Measurements from ENCODE around the gene PITPNC1.
"Not testable (repeated sequence)": the region's sequence is repeated elsewhere in the genome, so short reads cannot be mapped to it uniquely, and the experiment has no call there.

The PITPNC1 gene

GRCh38 chr17:67700725-67701119 lies 323.6 kb downstream of the PITPNC1 start:
- Histone ChIP-seq H3K79me2 (ENCODE audit: control insufficient read depth, insufficient read depth, low read length, unreplicated experiment) (no peaks in the 10 kb centered on the region), H3K36me3 (ENCODE audit: insufficient read depth, low read length) (no peaks in the 10 kb centered on the region), H3K27me3 (ENCODE audit: insufficient read depth, low read length) (0 out of 2 replicates have a peak, but pooled peaks cover 6% of the 10 kb centered on the region), H3K4me1 (ENCODE audit: control insufficient read depth, insufficient read depth, low read length, unreplicated experiment) (no peaks in the 10 kb centered on the region), H3K27ac (ENCODE audit: low read depth, low read length) (no peak overlapping the region), H2AFZ (ENCODE audit: low read length, unreplicated experiment) (no peak overlapping the region), H3K4me3 (ENCODE audit: low read depth, low read length) (no peak overlapping the region)

- not testable (repeated sequence) for H3K27ac ChIP-seq (ENCODE audit: low read depth, low read length); H3K79me2 ChIP-seq (ENCODE audit: control insufficient read depth, insufficient read depth, low read length, unreplicated experiment); H3K4me3 ChIP-seq (ENCODE audit: low read depth, low read length); H3K4me1 ChIP-seq (ENCODE audit: control insufficient read depth, insufficient read depth, low read length, unreplicated experiment); H3K36me3 ChIP-seq (ENCODE audit: insufficient read depth, low read length); H3K27me3 ChIP-seq (ENCODE audit: insufficient read depth, low read length); H2AFZ ChIP-seq (ENCODE audit: low read length, unreplicated experiment)
Observed at GRCh38 chr17:67702861-67703260, 325.8 kb downstream of the PITPNC1 start.

- Histone ChIP-seq H3K27ac (ENCODE audit: low read depth, low read length) (no peak overlapping the region), H3K79me2 (ENCODE audit: control insufficient read depth, insufficient read depth, low read length, unreplicated experiment) (no peaks in the 10 kb centered on the region), H3K27me3 (ENCODE audit: insufficient read depth, low read length) (no peaks in the 10 kb centered on the region), H3K4me1 (ENCODE audit: control insufficient read depth, insufficient read depth, low read length, unreplicated experiment) (no peaks in the 10 kb centered on the region), H2AFZ (ENCODE audit: low read length, unreplicated experiment) (no peak overlapping the region), H3K36me3 (ENCODE audit: insufficient read depth, low read length) (no peaks in the 10 kb centered on the region), H3K4me3 (ENCODE audit: low read depth, low read length) (no peak overlapping the region)
Observed at GRCh38 chr17:67707442-67707841, 330.4 kb downstream of the PITPNC1 start.

- Histone ChIP-seq H3K4me1 (ENCODE audit: control insufficient read depth, insufficient read depth, low read length, unreplicated experiment) (no peaks in the 10 kb centered on the region), H3K4me3 (ENCODE audit: low read depth, low read length) (no peak overlapping the region), H3K79me2 (ENCODE audit: control insufficient read depth, insufficient read depth, low read length, unreplicated experiment) (no peaks in the 10 kb centered on the region), H3K27ac (ENCODE audit: low read depth, low read length) (no peak overlapping the region), H2AFZ (ENCODE audit: low read length, unreplicated experiment) (no peak overlapping the region), H3K27me3 (ENCODE audit: insufficient read depth, low read length) (no peaks in the 10 kb centered on the region), H3K36me3 (ENCODE audit: insufficient read depth, low read length) (no peaks in the 10 kb centered on the region)
Observed at GRCh38 chr17:67708378-67708777, 331.3 kb downstream of the PITPNC1 start.

DNA sequence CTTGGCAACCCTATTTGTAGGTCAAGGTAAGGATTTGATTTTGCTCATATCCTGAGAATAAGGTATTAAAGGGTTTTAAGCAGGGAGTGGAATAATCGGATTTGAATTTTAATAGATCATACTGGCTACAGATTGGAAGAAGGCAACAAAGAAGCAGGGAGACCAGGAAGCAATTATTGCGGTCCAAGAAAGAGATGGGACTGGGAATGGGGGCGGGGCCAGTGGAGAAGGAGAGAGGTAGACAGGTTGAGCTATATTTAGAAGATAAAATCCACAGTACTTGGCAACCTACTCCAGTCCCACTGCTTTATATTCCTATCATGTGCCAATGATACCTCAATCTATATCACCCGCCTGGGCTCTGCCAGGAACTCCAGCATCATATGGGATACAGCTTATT lies 334.8 kb downstream of the PITPNC1 start:
- H3K4me3 ChIP-seq (ENCODE audit: low read depth, low read length): no peak overlapping the region
- no peaks in the 10 kb centered on the region for H3K79me2 ChIP-seq (ENCODE audit: control insufficient read depth, insufficient read depth, low read length, unreplicated experiment)
- H3K36me3 ChIP-seq (ENCODE audit: insufficient read depth, low read length): no peaks in the 10 kb centered on the region
- H3K4me1 ChIP-seq (ENCODE audit: control insufficient read depth, insufficient read depth, low read length, unreplicated experiment): no peaks in the 10 kb centered on the region
- no peak overlapping the region for H2AFZ ChIP-seq (ENCODE audit: low read length, unreplicated experiment)
- no peaks in the 10 kb centered on the region for H3K27me3 ChIP-seq (ENCODE audit: insufficient read depth, low read length)
- no peak overlapping the region for H3K27ac ChIP-seq (ENCODE audit: low read depth, low read length)

DNA sequence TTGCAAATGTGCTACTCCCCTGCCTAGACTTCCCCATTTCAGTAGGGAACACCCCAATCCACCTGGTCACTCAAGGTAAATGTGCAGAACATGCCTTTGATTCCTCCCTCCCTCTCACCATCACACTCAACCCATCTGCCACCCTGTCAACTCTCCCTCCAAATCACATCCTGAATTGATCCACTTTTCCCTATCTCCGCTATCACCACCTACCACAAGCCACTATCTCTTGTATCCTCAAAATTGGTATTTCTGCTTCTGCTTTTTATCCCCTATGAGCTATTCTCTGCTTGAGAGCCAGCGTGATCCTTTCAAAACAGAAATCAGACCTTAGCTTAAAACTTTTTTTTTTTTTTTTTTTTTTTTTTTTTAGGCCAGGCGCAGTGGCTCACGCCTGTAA lies 335.3 kb downstream of the PITPNC1 start:
- Histone ChIP-seq H3K36me3 (ENCODE audit: insufficient read depth, low read length) (no peaks in the 10 kb centered on the region), H3K4me3 (ENCODE audit: low read depth, low read length) (no peak overlapping the region), H3K27me3 (ENCODE audit: insufficient read depth, low read length) (no peaks in the 10 kb centered on the region)

GRCh38 chr17:67713169-67713568 lies 336.1 kb downstream of the PITPNC1 start:
- Histone ChIP-seq H3K4me3 (ENCODE audit: low read depth, low read length) (no peak overlapping the region), H3K27me3 (ENCODE audit: insufficient read depth, low read length) (no peaks in the 10 kb centered on the region), H3K4me1 (ENCODE audit: control insufficient read depth, insufficient read depth, low read length, unreplicated experiment) (no peaks in the 10 kb centered on the region), H3K27ac (ENCODE audit: low read depth, low read length) (no peak overlapping the region), H3K36me3 (ENCODE audit: insufficient read depth, low read length) (no peaks in the 10 kb centered on the region), H3K79me2 (ENCODE audit: control insufficient read depth, insufficient read depth, low read length, unreplicated experiment) (peaks cover 4% of the 10 kb centered on the region), H2AFZ (ENCODE audit: low read length, unreplicated experiment) (no peak overlapping the region)

More for the DNA sequence above, 335.3 kb downstream of the PITPNC1 start:
- Histone ChIP-seq H2AFZ (ENCODE audit: low read length, unreplicated experiment) (no peak overlapping the region), H3K79me2 (ENCODE audit: control insufficient read depth, insufficient read depth, low read length, unreplicated experiment) (no peaks in the 10 kb centered on the region), H3K27ac (ENCODE audit: low read depth, low read length) (no peak overlapping the region), H3K4me1 (ENCODE audit: control insufficient read depth, insufficient read depth, low read length, unreplicated experiment) (no peaks in the 10 kb centered on the region)

DNA sequence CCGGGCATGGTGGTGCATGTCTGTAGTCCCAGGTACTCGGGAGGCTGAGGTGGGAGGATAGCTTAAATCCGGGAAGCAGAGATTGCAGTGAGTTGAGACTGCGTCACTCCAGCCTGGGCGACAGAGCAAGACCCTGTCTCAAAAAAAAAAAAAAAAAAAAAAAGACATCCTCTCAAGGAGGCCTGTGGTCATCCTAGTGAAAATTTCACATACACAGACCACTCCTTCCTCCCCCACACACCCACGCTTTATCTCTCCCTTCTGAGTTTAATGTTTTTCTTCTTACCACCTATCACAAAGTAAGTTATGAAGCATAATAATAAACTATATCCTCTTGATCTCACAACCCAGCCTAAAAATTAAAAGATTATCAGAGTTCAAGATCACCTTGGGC lies 339.3 kb downstream of the PITPNC1 start:
- H3K27ac ChIP-seq (ENCODE audit: low read depth, low read length): no peak overlapping the region

GRCh38 chr17:67717192-67717623 lies 340.1 kb downstream of the PITPNC1 start:
- Histone ChIP-seq H3K4me1 (ENCODE audit: control insufficient read depth, insufficient read depth, low read length, unreplicated experiment) (peaks cover 3% of the 10 kb centered on the region), H3K27me3 (ENCODE audit: insufficient read depth, low read length) (no peaks in the 10 kb centered on the region), H3K4me3 (ENCODE audit: low read depth, low read length) (peak overlapping the region; percentile 96), H3K36me3 (ENCODE audit: insufficient read depth, low read length) (peaks cover 16% of the 10 kb centered on the region), H2AFZ (ENCODE audit: low read length, unreplicated experiment) (peak overlapping the region; percentile 43), H3K79me2 (ENCODE audit: control insufficient read depth, insufficient read depth, low read length, unreplicated experiment) (peaks cover 30% of the 10 kb centered on the region), H3K27ac (ENCODE audit: low read depth, low read length) (peak overlapping the region; percentile 44)

More for the DNA sequence above, 339.3 kb downstream of the PITPNC1 start:
- no peaks in the 10 kb centered on the region for H3K27me3 ChIP-seq (ENCODE audit: insufficient read depth, low read length)
- H3K36me3 ChIP-seq (ENCODE audit: insufficient read depth, low read length): peaks cover 8% of the 10 kb centered on the region
- peaks cover 3% of the 10 kb centered on the region for H3K4me1 ChIP-seq (ENCODE audit: control insufficient read depth, insufficient read depth, low read length, unreplicated experiment)
- peaks cover 28% of the 10 kb centered on the region for H3K79me2 ChIP-seq (ENCODE audit: control insufficient read depth, insufficient read depth, low read length, unreplicated experiment)
- H3K4me3 ChIP-seq (ENCODE audit: low read depth, low read length): peak overlapping the region; percentile 96; the same call in 1 of the 2 replicates
- no peak overlapping the region for H2AFZ ChIP-seq (ENCODE audit: low read length, unreplicated experiment)

GRCh38 chr17:67717624-67718324 lies 340.7 kb downstream of the PITPNC1 start, which contains the start of gene NOL11:
Gene NOL11 (plus strand): TSS chr17:67717936. CDS start chr17:67717948, 12 bp downstream.
- H3K27ac ChIP-seq (ENCODE audit: low read depth, low read length): peak within 1 kb of the TSS; percentile 78
- peaks cover 3% of the 10 kb centered on the region for H3K4me1 ChIP-seq (ENCODE audit: control insufficient read depth, insufficient read depth, low read length, unreplicated experiment)
- H3K27me3 ChIP-seq (ENCODE audit: insufficient read depth, low read length): no peaks in the 10 kb centered on the region
- peak within 1 kb of the TSS; percentile 95 for H2AFZ ChIP-seq (ENCODE audit: low read length, unreplicated experiment)
- peaks cover 21% of the 10 kb centered on the region for H3K36me3 ChIP-seq (ENCODE audit: insufficient read depth, low read length)
- peaks cover 31% of the 10 kb centered on the region for H3K79me2 ChIP-seq (ENCODE audit: control insufficient read depth, insufficient read depth, low read length, unreplicated experiment)
- H3K4me3 ChIP-seq (ENCODE audit: low read depth, low read length): peak within 1 kb of the TSS; percentile 96

DNA sequence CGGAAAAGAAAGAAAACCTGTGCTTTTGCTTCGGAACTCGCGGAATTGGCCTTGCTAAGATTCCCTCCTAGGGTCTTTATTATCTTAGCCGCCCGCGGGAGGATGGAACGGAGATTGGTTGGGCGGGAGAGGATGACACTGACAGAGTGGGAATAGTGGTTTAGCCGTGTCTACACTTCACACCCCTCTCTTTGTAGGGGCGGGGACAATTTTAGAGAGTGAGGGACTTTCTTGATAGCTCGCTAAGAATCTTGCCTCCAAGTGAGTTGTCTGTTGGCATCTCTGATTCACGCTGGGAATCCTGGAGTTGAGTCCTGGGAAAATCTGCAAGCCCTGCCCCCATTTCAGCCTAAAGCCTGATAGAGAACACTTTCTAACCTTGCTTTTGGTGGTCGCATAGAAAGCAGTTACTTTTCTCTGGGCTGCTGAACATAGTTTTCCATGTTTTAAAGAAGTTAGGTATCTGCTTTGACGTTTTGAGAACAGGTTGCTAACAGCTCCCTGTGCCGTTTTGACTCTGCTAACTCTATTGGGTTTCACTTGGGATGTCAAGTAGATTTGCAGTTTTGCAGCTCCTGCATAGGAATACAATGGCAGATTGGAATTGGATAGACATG lies 341.4 kb downstream of the PITPNC1 start:
- H2AFZ ChIP-seq (ENCODE audit: low read length, unreplicated experiment): peak overlapping the region; percentile 95
- peak overlapping the region; percentile 78 for H3K27ac ChIP-seq (ENCODE audit: low read depth, low read length)
- no peaks in the 10 kb centered on the region for H3K27me3 ChIP-seq (ENCODE audit: insufficient read depth, low read length)
- peak overlapping the region; percentile 96 for H3K4me3 ChIP-seq (ENCODE audit: low read depth, low read length)
- peaks cover 3% of the 10 kb centered on the region for H3K4me1 ChIP-seq (ENCODE audit: control insufficient read depth, insufficient read depth, low read length, unreplicated experiment)
- peaks cover 31% of the 10 kb centered on the region for H3K79me2 ChIP-seq (ENCODE audit: control insufficient read depth, insufficient read depth, low read length, unreplicated experiment)
- peaks cover 21% of the 10 kb centered on the region for H3K36me3 ChIP-seq (ENCODE audit: insufficient read depth, low read length)

Measured in ACC112 (cell line).